ENCODE results near the gene ZDHHC14. TPM values are rescaled to one million over a fixed set of nuclear protein-coding genes. Genes with fewer than 3 reads are reported as not detected.
"Not testable (repeated sequence)": the region's sequence is repeated elsewhere in the genome, so short reads cannot be mapped to it uniquely, and the experiment has no call there.

ZDHHC14 gene
- total RNA-seq, 2 experiments from 2014 or later: 7.9 to 32.7 TPM

- Mint-ChIP-seq H3K9me3 (ENCODE audit: low read depth) (no peaks in the 10 kb centered on the region), H3K36me3 (no peaks in the 10 kb centered on the region), H3K27ac (no peak overlapping the region), H3K4me3 (no peak overlapping the region), H3K27me3 (peaks cover 12% of the 10 kb centered on the region), H3K4me1 (no peaks in the 10 kb centered on the region)
- CTCF ChIA-PET: interaction anchor here (0.6 kb wide), 1 partner anchor 363 kb away, joined by 4 read pairs; no protein-coding TSS in a partner anchor
- no peak for ATAC-seq
- no peak for DNase-seq
These were observed 333.1 kb downstream of the ZDHHC14 start for GRCh38 chr6:157714153-157714490.

DNA sequence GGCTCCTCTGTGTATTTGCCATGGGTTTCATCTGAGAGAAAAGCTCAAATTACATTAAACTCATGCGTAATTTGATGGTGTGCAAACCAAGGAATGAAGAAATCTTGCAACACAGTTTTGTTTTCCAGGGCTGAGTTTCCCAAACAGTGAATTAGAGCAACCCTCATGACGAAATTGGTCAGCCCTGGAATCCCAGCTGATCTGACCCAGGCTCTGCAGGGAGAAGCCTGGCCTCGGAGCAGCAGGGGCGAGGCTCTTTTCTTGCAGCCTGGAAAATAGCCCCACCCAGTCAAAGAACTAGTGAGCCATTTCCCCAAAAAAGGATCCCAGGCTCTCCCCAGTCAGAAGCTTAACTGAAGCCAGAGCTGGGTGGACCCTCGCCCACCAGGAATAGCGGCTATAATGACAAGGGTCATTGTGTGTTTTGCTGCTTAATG lies 334.8 kb downstream of the ZDHHC14 start:
- ATAC-seq (no peak), DNase-seq (no peak)
- CTCF ChIA-PET: interaction anchor here (0.7 kb wide), 1 partner anchor 31 kb away, joined by 3 read pairs; no protein-coding TSS in a partner anchor
- no peaks in the 10 kb centered on the region for H3K4me1 Mint-ChIP-seq
- H3K27me3 Mint-ChIP-seq: peaks cover 16% of the 10 kb centered on the region
- no peaks in the 10 kb centered on the region for H3K9me3 Mint-ChIP-seq (ENCODE audit: low read depth)
- no peak overlapping the region for H3K4me3 Mint-ChIP-seq
- no peak overlapping the region for H3K27ac Mint-ChIP-seq
- no peaks in the 10 kb centered on the region for H3K36me3 Mint-ChIP-seq

DNA sequence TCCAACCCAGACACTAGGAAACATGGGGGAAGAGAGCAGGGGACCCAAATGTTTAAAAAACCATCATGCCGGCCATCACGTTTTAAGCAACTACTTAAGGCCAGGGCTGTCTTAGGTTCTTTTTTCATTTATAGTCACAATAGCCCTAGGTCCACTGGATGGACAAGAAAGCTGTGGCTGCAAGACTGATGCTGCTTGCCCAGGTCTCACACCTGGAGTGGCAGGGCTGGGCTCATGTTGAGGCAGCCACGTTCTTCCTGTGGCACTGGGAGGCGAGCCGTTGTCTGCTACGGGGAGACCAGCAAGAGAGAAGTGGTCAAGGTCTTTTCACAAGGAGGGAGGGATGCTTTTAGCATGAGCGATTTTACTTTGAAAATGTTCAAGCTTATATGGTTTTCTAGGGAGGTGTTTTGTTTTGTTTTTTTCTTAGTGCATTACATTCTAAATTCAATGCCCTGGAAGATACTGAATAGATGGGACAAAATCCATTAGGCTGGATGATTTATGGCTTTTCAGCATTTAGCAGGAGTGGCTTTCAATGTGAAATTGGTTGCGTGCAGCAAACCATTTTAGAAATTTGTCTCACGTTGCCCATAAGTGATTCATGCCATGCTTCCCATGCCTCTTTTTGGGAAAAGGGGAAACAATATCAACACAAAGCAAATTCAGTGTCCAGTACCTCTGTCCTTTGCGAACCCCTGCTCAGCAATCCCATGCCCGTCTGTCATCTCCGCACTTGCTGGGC lies 335.4 kb downstream of the ZDHHC14 start:
- no peak for ATAC-seq
- DNase-seq: no peak
- Mint-ChIP-seq H3K4me1 (no peaks in the 10 kb centered on the region), H3K4me3 (no peak overlapping the region), H3K9me3 (ENCODE audit: low read depth) (no peaks in the 10 kb centered on the region), H3K27ac (no peak overlapping the region), H3K27me3 (peaks cover 16% of the 10 kb centered on the region), H3K36me3 (no peaks in the 10 kb centered on the region)
- CTCF ChIA-PET: interaction anchor here (0.7 kb wide), 1 partner anchor 32 kb away, joined by 3 read pairs; no protein-coding TSS in a partner anchor

GRCh38 chr6:157717340-157717748 lies 336.4 kb downstream of the ZDHHC14 start:
- no peaks in the 10 kb centered on the region for H3K36me3 Mint-ChIP-seq
- CTCF ChIA-PET: interaction anchor here (1.7 kb wide), 1 partner anchor 39 kb away, joined by 5 read pairs; no protein-coding TSS in a partner anchor
- H3K9me3 Mint-ChIP-seq (ENCODE audit: low read depth): no peaks in the 10 kb centered on the region
- ATAC-seq (no peak), DNase-seq (no peak)
- H3K4me3 Mint-ChIP-seq: no peak overlapping the region
- no peaks in the 10 kb centered on the region for H3K4me1 Mint-ChIP-seq
- H3K27me3 Mint-ChIP-seq: peaks cover 21% of the 10 kb centered on the region
- H3K27ac Mint-ChIP-seq: no peak overlapping the region

GRCh38 chr6:157718503-157719187 lies 337.7 kb downstream of the ZDHHC14 start:
- no peak for ATAC-seq
- CTCF ChIA-PET: interaction anchor here (1.7 kb wide), 1 partner anchor 38 kb away, joined by 5 read pairs; no protein-coding TSS in a partner anchor
- Mint-ChIP-seq H3K27ac (no peak overlapping the region), H3K9me3 (ENCODE audit: low read depth) (no peaks in the 10 kb centered on the region), H3K4me1 (no peaks in the 10 kb centered on the region), H3K36me3 (no peaks in the 10 kb centered on the region), H3K4me3 (no peak overlapping the region), H3K27me3 (peaks cover 23% of the 10 kb centered on the region)
- no peak for DNase-seq

DNA sequence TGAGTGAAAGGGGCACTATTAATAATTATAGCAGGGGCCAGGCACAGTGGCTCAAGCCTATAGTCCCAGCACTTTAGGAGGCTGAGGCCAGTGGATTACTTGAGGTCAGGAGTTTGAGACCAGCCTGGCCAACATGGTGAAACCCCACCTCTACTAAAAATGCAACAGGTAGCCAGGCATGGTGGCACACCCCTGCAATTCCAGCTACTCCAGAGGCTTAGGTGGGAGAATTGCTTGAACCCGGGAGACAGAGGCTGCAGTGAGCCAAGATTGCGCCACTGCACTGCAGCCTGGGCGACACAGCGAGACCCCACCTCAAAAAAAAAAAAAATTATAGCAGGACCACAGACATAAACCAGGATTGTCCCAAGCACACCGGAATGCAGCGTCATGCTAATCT lies 340.0 kb downstream of the ZDHHC14 start:
- H3K9me3 Mint-ChIP-seq (ENCODE audit: low read depth); ATAC-seq; H3K4me1 Mint-ChIP-seq; H3K27ac Mint-ChIP-seq; H3K4me3 Mint-ChIP-seq; DNase-seq; H3K36me3 Mint-ChIP-seq; CTCF ChIA-PET: not testable (repeated sequence)
- H3K27me3 Mint-ChIP-seq: peaks cover 18% of the 10 kb centered on the region

DNA sequence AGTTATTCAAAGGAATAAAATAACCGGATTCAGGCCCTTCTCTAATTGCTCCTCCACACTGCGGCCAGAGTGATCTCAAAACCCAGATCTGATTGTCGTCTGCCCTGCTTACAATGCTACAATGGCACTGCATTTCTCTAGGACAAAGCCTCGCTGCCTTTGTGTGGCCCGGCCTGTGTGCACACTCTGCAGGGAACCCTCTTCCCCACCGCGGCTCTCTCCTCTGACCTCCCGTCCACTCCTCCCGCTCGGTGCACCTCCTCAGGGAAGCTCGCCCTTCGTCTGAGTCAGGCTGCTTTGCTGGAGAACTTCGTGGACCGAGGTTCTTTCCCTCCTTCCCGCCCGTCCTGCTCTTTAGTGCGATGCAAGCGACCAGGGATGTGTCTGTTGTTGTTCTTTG lies 340.4 kb downstream of the ZDHHC14 start:
- CTCF ChIA-PET: no interaction called here
- ATAC-seq: no peak
- no peak for DNase-seq
- Mint-ChIP-seq H3K9me3 (ENCODE audit: low read depth) (peaks cover 3% of the 10 kb centered on the region), H3K27ac (no peak overlapping the region), H3K4me3 (no peak overlapping the region), H3K36me3 (peaks cover 2% of the 10 kb centered on the region), H3K4me1 (no peaks in the 10 kb centered on the region), H3K27me3 (peaks cover 18% of the 10 kb centered on the region)

DNA sequence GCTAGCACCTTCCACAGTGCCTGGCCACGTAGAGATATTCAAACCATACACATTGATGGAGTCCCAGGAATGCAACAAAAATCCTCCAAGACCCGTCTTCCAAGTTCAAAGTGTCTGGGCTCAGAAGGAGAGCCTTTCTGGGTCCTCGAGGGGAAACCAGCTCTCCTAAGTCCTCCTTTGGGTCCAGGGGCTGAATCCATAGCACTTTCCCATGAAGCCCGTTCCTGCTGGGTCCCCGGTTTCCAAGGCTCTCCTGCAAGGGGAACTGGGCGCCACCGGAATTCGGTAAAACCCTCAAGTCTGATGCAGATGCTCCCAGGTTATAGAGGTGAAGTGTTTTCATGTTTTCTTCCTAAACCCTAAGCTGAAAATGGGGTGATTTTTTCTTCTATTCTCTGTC lies 340.8 kb downstream of the ZDHHC14 start:
- no peaks in the 10 kb centered on the region for H3K4me1 Mint-ChIP-seq
- H3K9me3 Mint-ChIP-seq (ENCODE audit: low read depth): peaks cover 3% of the 10 kb centered on the region
- no peak overlapping the region for H3K27ac Mint-ChIP-seq
- CTCF ChIA-PET: no interaction called here
- H3K27me3 Mint-ChIP-seq: peaks cover 20% of the 10 kb centered on the region
- no peak overlapping the region for H3K4me3 Mint-ChIP-seq
- ATAC-seq (no peak), DNase-seq (no peak)
- H3K36me3 Mint-ChIP-seq: peaks cover 2% of the 10 kb centered on the region

DNA sequence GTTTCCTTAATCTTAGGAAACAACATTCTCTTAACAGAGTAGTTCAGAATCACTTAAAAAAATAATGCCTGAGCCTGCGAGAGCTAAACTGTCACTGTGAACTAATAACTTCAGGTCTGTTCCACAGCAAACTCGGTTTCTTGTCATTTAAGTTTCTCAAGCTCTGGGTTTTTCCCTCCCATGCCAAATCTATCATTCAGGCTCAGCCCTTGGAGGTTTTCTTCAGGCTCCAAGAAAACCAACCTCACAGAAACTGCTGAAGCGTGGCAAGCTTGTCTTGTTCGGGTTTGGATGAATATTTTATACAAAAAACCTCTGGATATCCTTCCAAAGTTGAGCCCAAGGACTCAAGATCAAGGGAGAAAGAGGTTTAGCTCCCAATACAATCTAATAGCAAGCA lies 342.4 kb downstream of the ZDHHC14 start:
- peaks cover 21% of the 10 kb centered on the region for H3K27me3 Mint-ChIP-seq
- H3K27ac Mint-ChIP-seq: no peak overlapping the region
- H3K4me1 Mint-ChIP-seq: no peaks in the 10 kb centered on the region
- no peak for DNase-seq
- peaks cover 2% of the 10 kb centered on the region for H3K36me3 Mint-ChIP-seq
- no peak for ATAC-seq
- H3K4me3 Mint-ChIP-seq: no peak overlapping the region
- peaks cover 3% of the 10 kb centered on the region for H3K9me3 Mint-ChIP-seq (ENCODE audit: low read depth)
- CTCF ChIA-PET: no interaction called here

- CTCF ChIA-PET: no interaction called here
These were observed 343.3 kb downstream of the ZDHHC14 start for GRCh38 chr6:157724138-157724820.

GRCh38 chr6:157724960-157725741 lies 344.2 kb downstream of the ZDHHC14 start:
- peaks cover 2% of the 10 kb centered on the region for H3K36me3 Mint-ChIP-seq
- no peak overlapping the region for H3K4me3 Mint-ChIP-seq
- H3K4me1 Mint-ChIP-seq: no peaks in the 10 kb centered on the region
- no peak for ATAC-seq
- H3K27me3 Mint-ChIP-seq: peaks cover 20% of the 10 kb centered on the region
- H3K27ac Mint-ChIP-seq: no peak overlapping the region
- no peak for DNase-seq
- H3K9me3 Mint-ChIP-seq (ENCODE audit: low read depth): peaks cover 3% of the 10 kb centered on the region
- CTCF ChIA-PET: no interaction called here

More at GRCh38 chr6:157724138-157724820, 343.3 kb downstream of the ZDHHC14 start:
- DNase-seq: peak; percentile 23
- Mint-ChIP-seq H3K36me3 (peaks cover 2% of the 10 kb centered on the region), H3K4me3 (no peak overlapping the region), H3K4me1 (no peaks in the 10 kb centered on the region), H3K27ac (no peak overlapping the region), H3K27me3 (peaks cover 23% of the 10 kb centered on the region), H3K9me3 (ENCODE audit: low read depth) (peaks cover 3% of the 10 kb centered on the region)
- no peak for ATAC-seq

DNA sequence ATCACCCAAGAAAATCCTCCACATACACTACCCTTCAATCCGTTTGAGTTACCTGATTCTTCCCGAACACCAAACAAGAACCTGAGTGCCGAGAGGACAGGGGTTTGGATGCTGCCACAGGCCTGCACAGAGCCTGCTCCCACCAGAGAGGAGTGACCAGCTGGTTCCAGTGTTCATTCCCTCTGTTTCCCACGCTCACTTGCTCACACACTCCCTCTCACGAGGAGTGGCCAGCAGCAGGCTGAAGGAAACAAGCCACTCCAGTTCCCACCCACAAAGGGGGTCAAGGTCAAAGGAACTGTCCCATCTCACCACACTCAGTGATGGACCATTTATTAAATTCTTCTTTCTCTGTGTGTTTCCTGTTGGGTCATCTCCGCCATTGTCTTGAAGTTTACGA lies 344.8 kb downstream of the ZDHHC14 start:
- no peak overlapping the region for H3K4me3 Mint-ChIP-seq
- no peak overlapping the region for H3K27ac Mint-ChIP-seq
- CTCF ChIA-PET: no interaction called here
- ATAC-seq: no peak
- peaks cover 20% of the 10 kb centered on the region for H3K27me3 Mint-ChIP-seq
- peaks cover 2% of the 10 kb centered on the region for H3K36me3 Mint-ChIP-seq
- H3K4me1 Mint-ChIP-seq: no peaks in the 10 kb centered on the region
- no peak for DNase-seq
- H3K9me3 Mint-ChIP-seq (ENCODE audit: low read depth): peaks cover 3% of the 10 kb centered on the region

Measured in activated CD8-positive, alpha-beta memory T cell treated with anti-CD3 and anti-CD28 coated beads, Interleukin-2, amount 10 ng/mL, durations not matched to agents 7 days and 5 days (primary cell).